ENCODE measurements around the gene KRT31. TPM values are rescaled to one million over a fixed set of nuclear protein-coding genes. Genes with fewer than 3 reads are reported as not detected.

KRT31 gene
- total RNA-seq, 4 donors from 2014 or later, result not detected

- H3K4me1 ChIP-seq, result peaks cover 0 to 29% (median 0%) of the 10 kb centered on the region in 4 donors
- TF ChIP-seq EP300 (IDR thresholded peaks at IDR 0.05), result no peak
- no peak for TF ChIP-seq CTCF (IDR thresholded peaks at IDR 0.05)
- TF ChIP-seq POLR2A (IDR thresholded peaks at IDR 0.05), result no peak
- H3K27ac ChIP-seq, result no peak overlapping the region
- DNase-seq (ENCODE audit: low spot score in 2 of 2), result no peak
- no peaks in the 10 kb centered on the region for H3K9me3 ChIP-seq
- no peaks in the 10 kb centered on the region for H3K27me3 ChIP-seq
- 84 to 90% methylated on average over 7 of the region's 7 CpGs for WGBS, 2 donors
- H3K36me3 ChIP-seq, result no peaks in the 10 kb centered on the region
- H3K4me3 ChIP-seq, result no peak overlapping the region
Observed at GRCh38 chr17:41418116-41418860, 20.9 kb upstream of the KRT31 start.

GRCh38 chr17:41417576-41418015 lies 20.2 kb upstream of the KRT31 start:
- TF ChIP-seq CTCF (IDR thresholded peaks at IDR 0.05) (no peak), POLR2A (IDR thresholded peaks at IDR 0.05) (no peak), EP300 (IDR thresholded peaks at IDR 0.05) (no peak)
- no peaks in the 10 kb centered on the region for H3K36me3 ChIP-seq
- WGBS, 2 donors, result 49 to 61% methylated on average over 4 of the region's 4 CpGs
- H3K4me1 ChIP-seq, result peaks cover 0 to 29% (median 0%) of the 10 kb centered on the region in 4 donors
- no peaks in the 10 kb centered on the region for H3K27me3 ChIP-seq
- no peak for DNase-seq (ENCODE audit: low spot score in 2 of 2)
- H3K4me3 ChIP-seq, result no peak overlapping the region
- no peaks in the 10 kb centered on the region for H3K9me3 ChIP-seq
- no peak overlapping the region for H3K27ac ChIP-seq

GRCh38 chr17:41417127-41417526 lies 19.7 kb upstream of the KRT31 start:
- Histone ChIP-seq H3K36me3 (no peaks in the 10 kb centered on the region), H3K4me3 (no peak overlapping the region), H3K9me3 (no peaks in the 10 kb centered on the region), H3K4me1 (peaks cover 0 to 29% (median 0%) of the 10 kb centered on the region in 4 donors), H3K27ac (no peak overlapping the region), H3K27me3 (no peaks in the 10 kb centered on the region)
- WGBS, 2 donors, result 94 to 97% methylated on average over 6 of the region's 6 CpGs
- DNase-seq (ENCODE audit: low spot score in 2 of 2), result no peak
- no peak for TF ChIP-seq EP300 (IDR thresholded peaks at IDR 0.05)
- TF ChIP-seq POLR2A (IDR thresholded peaks at IDR 0.05), result no peak
- TF ChIP-seq CTCF (IDR thresholded peaks at IDR 0.05), result no peak

- Histone ChIP-seq H3K27me3 (no peaks in the 10 kb centered on the region), H3K4me1 (peaks cover 0 to 29% (median 0%) of the 10 kb centered on the region in 4 donors), H3K9me3 (no peaks in the 10 kb centered on the region), H3K27ac (peak overlapping the region in 1 of 4 donors; percentile 53), H3K36me3 (no peaks in the 10 kb centered on the region), H3K4me3 (no peak overlapping the region)
- no peak for TF ChIP-seq EP300 (IDR thresholded peaks at IDR 0.05)
- no peak for TF ChIP-seq CTCF (IDR thresholded peaks at IDR 0.05)
- TF ChIP-seq POLR2A (IDR thresholded peaks at IDR 0.05), result no peak
- no peak for DNase-seq (ENCODE audit: low spot score in 2 of 2)
- 74 to 79% methylated on average over 5 of the region's 5 CpGs for WGBS, 2 donors
Observed at GRCh38 chr17:41416479-41416878, 19.1 kb upstream of the KRT31 start.

- H3K27me3 ChIP-seq, result no peaks in the 10 kb centered on the region
- no peaks in the 10 kb centered on the region for H3K36me3 ChIP-seq
- H3K4me1 ChIP-seq, result peaks cover 0 to 29% (median 0%) of the 10 kb centered on the region in 4 donors
- no peaks in the 10 kb centered on the region for H3K9me3 ChIP-seq
- 39 to 45% methylated on average over 3 of the region's 3 CpGs for WGBS, 2 donors
- H3K27ac ChIP-seq, result peak overlapping the region in 1 of 4 donors; percentile 53
- DNase-seq (ENCODE audit: low spot score in 2 of 2), result peak in 1 of 2 donors; percentile 63
- TF ChIP-seq CTCF (IDR thresholded peaks at IDR 0.05) (no peak), EP300 (IDR thresholded peaks at IDR 0.05) (peak in 1 of 2 donors; percentile 65)
- H3K4me3 ChIP-seq, result no peak overlapping the region
Observed at GRCh38 chr17:41415833-41416335, 18.5 kb upstream of the KRT31 start.
